HG03354 (cell line): Measurements from ENCODE around the gene CHIT1.

Source experiments
- ATAC-seq: cut with Tn5 transposase; IDR thresholded peaks from one replicate; pipeline ENCODE4 v1.9.1; 2021; ENCODE audit warnings: mild to moderate bottlenecking; ENCODE audit not compliant: unreplicated experiment, poor library complexity, severe bottlenecking

The CHIT1 gene

DNA sequence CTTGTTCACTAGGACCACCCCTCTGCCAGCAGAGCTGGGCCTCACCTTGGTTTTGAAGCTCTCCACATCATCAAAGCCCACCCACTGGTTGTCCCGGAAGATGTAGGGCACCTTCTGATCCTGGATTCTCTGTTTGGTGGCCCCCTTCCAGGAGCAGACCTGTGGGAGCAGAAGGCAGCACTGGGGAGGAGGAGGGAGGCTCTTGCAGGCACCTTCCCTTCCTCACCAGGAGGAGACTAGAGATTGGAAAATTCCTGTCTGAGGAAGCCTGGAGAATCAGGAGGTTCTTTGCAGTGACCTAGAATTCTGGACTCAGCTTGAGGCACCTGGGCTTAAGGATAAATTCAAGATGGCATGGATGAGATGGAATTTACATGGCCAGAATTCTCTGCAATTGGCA lies 10.3 kb downstream of the CHIT1 start:
- ATAC-seq, result no peak

DNA sequence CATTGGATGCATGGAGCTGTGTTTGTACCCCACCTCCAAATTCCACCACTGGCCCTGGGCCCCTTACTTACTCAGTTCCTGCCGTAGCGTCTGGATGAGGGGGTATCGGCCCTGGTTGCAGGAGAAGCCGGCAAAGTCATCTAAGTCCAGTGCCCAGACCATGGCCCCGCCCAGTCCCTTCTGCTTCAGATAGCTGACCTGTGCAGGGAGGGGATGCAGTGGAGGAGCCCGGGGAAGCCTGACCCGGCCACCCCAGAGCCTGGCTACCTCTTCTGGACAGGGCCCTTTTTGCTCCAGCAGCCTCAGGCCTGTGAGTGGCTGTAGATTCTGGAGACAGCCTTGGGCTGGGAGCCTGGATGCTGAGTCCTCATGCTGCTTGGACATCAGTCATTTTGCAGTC lies 11.8 kb downstream of the CHIT1 start:
- no peak for ATAC-seq

DNA sequence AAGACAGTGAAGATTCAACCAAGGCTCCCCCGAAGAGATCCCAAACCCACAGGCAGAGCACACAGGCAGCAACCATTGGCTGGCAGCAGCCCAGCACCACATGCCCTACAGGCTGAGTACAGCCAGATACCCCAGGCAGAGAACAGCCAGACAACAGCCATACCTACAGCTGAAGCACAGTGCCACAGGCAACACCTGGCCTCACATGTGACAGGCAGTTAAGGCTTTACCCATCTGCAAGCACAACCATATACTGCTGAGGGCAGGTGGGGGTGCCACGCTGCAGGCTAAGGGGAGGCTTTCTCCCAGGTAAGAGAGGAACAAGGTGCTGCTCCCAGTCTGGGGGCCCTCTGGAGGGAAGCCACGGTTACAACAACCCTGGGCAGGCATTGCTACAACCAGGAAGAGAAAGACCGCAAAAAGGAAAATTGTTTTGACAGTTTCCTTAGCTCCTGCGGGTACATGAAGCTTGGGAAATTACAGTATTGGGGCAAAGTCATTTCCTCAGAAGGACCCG lies 12.3 kb downstream of the CHIT1 start:
- ATAC-seq, result no peak

DNA sequence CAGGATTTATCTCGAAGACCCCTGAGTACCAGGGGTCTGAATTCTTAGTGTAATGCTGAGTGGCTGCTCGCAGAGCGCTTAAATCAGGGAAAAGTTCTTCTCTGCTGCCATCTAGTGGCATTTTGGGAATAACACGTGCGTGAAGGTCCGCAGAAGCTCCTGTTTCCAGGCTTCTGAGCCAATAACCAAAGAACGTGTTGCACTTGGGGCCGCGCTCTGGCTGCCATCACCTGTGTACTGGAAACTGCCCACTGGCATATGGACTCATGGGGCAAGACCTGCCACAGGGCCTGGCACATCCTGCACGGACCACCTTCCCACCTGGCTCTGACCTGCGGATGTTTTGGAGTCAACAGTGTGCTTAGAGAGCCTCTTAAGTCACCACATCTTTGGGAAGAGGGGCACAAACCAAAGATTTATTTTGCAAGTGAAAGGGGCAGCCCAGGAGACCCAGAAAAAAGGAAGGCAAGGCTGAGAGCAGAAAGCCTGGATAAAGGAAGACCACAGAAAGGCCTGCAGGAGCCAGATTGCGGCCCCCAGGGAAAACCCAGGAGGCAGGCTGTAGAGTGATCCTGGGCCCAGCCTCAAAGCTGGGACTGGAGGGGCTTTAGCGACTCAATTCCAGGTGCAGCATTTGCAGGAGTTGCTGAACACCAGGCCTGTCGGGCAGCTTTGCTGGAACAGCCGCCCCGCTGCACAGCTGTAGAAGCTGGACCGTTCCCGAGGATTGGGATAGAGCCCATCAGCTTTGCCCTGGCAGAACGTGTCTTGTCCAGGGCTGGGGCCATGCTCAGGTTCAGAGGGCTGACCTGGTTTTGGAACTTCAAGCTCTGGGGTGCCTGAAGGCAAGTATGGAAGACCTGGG lies 13.0 kb downstream of the CHIT1 start:
- no peak for ATAC-seq

DNA sequence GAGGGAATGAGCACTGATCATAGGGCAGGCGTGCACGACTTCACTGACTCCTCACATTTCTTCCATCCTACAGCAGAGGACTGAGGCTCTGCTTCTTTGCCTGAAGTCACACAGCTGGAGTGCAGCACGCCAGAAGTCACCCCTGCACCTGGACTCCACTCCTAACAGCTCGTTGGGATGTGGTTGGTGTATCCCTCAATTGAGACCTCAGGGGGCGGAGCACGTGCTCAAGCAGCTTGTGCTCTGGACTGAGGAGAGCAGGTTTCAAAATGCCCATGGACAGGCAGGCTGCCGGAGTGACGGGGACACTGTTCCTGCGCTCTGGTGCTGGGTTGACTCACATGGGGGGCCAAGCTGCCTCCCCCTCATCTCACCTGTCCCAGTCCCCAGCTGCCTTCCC lies 13.9 kb downstream of the CHIT1 start:
- ATAC-seq, result no peak

DNA sequence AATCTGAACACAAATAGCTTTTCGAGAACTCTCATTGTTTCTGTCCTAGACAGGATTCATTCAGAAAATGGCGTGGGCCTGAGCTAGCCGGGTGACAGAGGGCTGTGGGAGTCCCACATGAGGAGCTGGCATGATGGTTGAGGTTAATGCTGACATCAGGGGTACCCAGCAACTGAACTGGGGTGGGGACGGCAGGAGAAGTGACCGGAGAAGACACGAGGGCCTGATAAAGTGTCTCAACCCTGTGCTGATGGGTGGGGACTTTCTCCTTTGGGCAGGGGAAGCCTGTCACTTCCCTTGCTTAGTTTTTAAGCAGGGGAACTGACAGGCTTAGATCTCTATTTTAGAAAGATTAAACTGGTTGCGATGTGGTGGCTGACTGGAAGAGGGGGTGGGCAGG lies 14.6 kb downstream of the CHIT1 start:
- ATAC-seq, result no peak

DNA sequence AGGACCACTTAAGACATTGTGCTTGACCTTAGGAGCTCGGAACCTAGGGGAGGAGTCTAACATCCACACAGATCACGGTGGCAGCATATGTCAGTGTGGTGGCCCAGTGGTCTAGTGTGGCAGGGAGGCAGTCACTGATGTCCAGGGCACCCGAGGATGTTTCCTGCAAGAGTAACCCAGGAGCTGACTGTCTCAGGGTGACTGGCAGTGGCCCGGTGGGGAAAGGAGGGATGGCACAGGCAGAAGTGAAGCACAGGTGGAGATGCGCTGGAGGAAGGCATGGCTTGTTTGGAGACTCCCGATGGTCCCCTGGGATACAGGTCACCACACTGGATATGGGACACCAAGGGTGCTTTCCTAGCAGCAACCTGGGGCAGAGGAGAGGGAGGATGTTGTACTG lies 16.3 kb downstream of the CHIT1 start:
- no peak for ATAC-seq

DNA sequence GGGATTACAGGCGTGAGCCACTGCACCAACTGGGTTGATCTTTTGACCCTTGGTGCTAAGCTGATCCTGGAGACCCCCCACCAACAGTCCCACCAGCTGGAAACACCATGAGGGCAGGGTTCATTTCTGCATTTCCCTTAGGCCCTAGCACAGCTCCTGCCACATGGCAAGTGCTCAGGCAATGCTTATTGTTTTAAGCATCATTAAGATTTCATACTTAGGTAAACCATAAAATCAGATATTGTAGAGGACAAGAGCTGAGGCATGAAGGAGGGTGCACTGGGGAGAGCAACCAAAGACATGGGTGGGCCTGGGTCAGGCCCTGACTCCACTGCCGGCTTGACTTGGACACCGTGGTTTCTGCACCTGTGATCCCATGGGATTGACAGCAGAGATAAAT lies 17.7 kb downstream of the CHIT1 start:
- ATAC-seq, result no peak

DNA sequence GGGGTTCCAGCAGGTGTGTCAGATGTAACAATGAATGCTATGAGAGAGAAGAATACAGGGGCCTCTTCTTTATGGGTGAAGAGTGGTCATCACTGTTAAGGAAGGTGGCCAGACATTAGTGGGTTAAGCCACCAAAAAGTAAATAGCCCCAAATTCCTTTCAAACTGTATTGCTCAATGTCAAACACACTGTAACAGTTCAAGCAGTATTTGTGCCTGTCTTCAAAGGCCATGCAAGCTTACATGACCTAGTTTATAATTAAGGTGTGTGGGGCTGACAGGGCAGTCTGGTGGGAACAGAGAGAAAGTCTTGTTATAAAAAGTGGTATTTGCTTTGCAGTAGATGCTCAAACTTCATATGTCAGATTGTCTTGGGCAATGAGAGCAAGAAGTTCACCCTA lies 18.5 kb downstream of the CHIT1 start:
- ATAC-seq, result no peak

DNA sequence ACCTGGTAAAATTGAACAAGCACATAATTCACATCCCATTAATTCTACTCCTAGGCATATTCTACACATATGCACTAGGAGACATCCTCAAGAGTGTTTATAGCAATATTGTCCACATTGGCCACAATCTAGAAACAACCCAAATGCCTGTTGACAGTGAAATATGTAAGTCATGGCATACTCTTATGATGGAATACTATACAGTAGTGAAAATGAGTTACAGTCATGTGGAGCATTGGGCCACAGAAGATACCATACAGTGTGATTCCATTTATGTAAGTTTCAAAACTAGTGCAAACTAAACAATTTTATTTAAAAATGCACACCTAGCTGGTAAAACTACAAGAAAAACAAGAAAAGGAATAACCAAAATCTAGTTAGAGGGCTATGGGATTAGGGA lies 19.1 kb downstream of the CHIT1 start:
- no peak for ATAC-seq

DNA sequence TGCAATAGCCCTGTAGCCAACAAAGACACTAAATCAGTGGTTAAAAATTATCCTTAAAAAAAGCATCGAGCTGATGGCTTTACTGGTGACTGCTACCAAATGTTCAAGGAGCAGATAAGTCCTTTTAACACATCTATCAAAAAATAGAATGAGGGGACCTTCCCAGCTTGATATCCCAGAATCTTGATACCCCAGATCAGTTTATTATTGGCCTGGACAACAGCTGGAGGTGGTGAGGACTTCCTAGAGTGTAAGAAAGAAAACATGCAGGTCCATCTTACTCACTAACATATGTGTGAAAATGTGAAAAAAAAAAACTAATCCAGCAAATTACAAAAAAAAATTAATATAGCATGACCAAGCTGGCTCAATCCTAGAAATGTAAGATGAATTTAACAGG lies 21.3 kb downstream of the CHIT1 start:
- ATAC-seq, result no peak

DNA sequence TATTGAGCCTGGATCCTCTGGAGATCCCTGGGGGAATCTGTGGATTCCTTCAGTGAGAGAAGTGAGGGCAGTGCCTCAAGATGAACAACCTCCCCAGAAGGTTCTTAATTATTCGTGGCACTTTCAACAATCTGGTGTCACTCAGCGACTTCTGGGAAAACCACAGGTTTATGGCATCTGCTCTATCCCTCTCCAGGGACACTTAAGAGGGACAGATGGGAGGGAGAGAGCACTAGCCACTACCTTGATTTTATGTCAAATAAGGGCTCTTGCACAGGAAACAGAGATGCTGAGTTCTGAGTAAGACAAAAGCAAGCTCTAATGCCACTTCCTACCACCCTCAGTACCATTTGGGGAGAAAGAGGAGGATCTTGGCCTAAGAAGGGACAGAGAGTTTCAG lies 21.7 kb downstream of the CHIT1 start:
- ATAC-seq, result no peak

DNA sequence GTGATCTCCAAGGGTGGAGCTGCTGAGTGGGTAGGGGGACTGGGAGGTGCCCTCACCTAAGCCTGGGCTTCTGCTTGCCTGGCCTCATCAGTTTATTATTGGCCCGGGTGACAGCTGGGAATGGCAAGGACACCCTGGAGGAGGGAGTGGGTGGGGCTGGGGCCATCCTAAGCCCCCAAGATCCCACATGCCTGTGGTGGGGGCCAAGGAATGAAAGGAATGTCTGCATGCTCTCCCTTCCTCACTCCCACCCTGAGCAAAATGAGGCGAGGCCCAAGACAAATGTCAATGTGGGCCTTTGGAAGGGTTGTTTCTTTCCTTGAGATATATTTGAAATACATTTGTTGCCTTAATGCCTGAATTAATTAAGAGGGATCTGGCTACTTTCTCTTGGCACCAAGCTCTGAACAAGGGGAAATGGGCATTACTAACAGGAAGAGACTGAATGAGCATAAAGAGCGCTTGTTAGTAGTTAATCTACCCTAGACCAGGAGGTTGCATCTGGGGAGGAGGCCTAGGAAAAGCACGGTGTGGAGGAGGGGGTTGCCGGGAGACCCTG lies 23.3 kb downstream of the CHIT1 start:
- ATAC-seq, result no peak

DNA sequence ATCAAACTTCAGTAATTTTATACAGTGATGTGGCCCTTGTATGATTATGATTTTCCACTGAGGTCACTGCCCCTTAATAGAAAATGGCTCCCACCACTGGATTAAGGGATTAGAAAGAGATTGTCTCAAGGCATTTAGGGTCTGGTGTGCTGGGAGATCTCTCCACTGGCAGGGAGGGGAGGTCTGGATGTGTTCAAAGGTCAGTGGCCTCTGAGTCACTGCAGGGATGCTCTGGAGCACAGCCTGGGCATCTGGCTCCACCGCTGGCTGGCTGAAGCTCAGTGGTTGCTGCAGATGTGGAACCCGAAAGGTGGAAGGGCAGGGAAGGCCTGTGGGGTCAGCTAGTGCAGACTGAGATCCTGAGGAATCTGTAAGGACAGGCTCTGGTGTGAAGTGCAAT lies 24.7 kb downstream of the CHIT1 start:
- ATAC-seq, result no peak

DNA sequence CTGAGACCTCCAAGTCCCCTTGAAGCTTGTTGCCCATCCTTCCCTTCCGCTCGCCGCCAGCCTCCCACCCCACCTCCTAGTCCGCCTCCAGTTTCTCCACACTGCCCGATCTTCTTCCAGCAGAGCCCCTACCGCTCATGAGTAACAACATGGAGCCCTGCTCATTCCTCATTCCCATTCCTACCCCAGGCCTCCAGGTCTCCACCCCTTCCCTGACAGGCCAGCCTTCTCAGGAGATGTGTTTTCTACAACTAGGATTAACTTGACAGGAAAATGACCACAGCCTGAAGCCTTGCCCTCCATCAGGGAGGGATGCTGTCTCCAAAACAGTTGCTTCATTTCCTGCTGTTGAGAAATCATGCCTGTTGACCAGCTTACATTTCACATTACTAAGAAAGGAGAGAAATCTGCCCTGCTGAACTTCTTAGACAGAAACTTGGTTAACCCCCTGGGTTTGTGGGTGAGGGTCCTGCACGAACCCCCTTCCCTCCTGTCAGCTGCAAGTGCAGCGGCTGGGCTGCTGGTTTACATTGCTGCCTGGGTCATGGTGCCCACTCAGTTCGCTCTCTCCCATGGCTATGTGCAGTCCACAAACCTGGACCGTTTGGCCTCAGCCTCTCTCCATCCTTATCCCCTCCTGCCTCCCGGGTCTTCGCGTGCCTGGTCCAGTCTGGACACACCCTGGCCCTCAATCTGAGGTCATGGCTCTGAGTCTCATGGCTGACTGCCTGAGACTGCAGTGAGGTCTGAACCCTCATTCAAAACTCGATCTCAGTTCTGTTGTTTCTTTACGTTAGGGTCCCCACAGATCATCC lies 26.8 kb downstream of the CHIT1 start:
- no peak for ATAC-seq

DNA sequence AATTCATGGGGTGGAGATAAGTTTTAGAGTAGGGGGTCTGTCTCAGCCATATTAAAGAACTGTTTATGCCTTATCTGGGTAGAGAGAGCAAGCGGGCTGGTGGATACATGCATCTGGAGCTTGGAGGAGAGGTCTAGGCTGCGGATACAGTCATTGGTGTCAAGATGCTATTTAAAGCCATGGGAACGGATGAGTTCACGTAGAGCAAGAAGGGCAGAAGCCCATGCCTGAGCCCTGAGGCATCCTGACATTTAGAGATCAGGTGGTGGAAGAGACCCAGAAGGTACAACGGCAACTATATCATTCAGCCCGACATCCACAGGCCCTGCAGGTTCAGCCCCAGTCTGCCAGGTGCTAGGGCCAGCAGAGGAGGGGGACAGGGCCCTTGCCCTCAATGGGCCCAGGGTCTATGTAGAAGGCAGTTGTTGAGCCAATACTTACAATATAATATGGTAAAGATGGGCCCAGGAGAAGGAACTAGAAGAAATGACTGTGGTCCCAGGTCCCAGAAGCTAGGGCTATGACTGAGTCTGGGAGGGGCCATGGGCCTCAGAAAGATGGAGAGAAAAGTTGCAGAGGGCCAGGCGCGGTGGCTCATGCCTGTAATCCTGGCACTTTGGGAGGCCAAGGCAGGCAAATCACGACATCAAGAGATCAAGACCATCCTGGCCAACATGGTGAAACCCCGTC lies 27.8 kb downstream of the CHIT1 start:
- no peak for ATAC-seq

DNA sequence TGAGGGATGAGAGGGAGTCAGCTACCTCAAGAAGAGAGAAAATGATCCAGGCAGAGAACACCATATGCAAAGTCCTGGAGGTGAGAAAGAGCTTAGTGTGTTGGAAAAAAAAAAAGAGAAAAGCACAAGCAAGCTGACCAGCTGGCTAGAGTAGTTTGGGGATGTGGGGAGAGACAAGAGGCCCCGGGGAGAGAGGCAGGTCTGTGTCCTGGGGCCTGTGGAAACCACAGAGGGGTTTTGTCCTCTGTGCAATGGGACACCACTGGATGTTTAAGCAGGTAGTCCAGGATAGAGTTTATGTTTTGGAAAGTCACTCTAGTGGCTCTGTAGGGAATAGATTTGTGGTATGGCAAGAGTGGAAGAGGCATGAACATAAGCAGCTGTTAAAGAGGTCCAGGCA lies 28.6 kb downstream of the CHIT1 start:
- ATAC-seq, result no peak

DNA sequence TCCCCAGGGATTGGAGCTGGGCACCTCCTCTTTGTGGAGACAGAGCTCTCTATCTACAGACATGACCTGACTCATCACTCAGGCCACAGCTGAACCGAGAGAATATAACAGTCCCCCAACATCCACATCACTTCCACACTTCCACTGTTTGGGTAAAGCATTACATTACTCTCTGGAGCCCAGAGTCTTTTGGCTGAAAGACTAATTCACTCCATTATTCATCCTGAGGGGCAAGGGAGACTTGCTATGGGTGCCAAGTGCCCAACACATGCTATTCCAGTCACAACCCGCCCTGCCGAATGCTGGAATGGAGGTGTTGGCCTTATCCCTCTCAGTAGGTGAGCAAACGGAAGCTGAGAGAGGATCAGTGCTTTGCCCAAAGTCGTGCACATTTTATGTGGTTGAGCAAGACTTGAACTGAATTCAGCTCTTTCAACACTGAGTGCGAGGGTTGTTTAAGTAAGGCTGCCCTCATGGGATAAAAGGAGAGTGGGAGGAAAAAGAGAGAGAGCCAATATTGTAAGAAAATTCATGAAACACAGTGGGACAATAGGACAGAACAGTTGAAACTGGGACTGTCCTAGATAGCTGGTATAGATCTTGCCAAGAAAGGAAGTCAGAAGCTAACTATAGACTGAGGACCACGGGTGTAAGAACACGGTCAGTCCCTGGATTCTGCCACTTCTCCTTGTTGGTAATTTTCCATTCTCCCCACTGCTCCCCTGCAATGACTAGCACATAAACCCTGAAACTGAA lies 29.5 kb downstream of the CHIT1 start:
- no peak for ATAC-seq

DNA sequence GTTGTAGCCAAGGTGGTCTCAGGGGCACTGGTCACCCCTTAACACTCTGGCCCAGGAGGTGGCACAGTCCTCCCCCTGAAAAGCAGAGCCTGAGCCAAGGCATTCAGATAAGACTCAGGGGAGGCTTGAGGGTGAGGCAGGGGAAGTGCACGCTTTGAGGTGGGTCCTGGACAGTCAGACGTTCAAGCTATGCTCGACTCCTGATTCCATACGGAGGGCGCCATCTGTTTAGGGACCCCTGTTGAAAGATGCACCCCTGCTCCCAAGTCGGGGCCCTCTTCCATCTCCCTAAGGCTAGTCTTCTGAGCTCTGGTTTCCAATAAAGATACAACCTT lies 30.0 kb downstream of the CHIT1 start:
- no peak for ATAC-seq

DNA sequence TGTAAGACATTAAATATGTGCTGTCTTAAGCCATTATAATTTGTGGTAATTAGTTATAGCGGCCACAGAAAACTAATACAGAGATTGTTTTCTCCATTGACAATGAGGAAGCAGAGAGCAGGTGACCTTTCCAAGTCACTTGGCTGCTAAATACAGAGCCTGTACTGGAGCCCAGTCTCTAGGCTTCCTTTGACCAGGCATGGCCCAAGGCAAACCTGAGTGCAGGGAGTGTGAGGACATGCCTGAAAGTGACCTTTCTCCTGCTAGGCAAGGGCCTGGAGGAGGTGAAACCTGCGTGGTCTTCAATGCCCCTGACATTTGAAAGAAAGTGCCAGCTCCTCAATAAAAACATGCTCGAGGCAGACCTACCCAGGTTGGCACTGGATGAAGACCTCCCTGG lies 30.5 kb downstream of the CHIT1 start:
- no peak for ATAC-seq
